ENCODE measurements around the gene POLR1A.

GRCh38 chr2:85986121-85986520 lies 119.6 kb downstream of the POLR1A start:
- no peak for TF ChIP-seq CTCF (IDR thresholded peaks at IDR 0.05)
- no peak for TF ChIP-seq EZH2phosphoT487 (IDR thresholded peaks at IDR 0.05)
